Stimulated activated CD8-positive, alpha-beta memory T cell treated with anti-CD3 and anti-CD28 coated beads, Interleukin-7, amount 100 ng/mL, for 48 hours (primary cell): ENCODE measurements around the gene MARK2.

Experiments used
- DNase-seq, 2 donors: peaks; one replicate each; pipeline ENCODE4 v3.0.0-alpha.2; 2020; ENCODE audit warnings: low read depth in 1 of 2; ENCODE audit errors: extremely low read depth in 1 of 2

The MARK2 gene

GRCh38 chr11:63920126-63920938 is 81.4 kb downstream of the MARK2 start:
- no peak for DNase-seq

- peak in 1 of 2 donors; percentile 38 for DNase-seq
Measured at GRCh38 chr11:63920939-63921417, 82.1 kb downstream of the MARK2 start.

GRCh38 chr11:63922673-63923192 is 83.8 kb downstream of the MARK2 start:
- no peak for DNase-seq

- no peak for DNase-seq
Measured at GRCh38 chr11:63923319-63923718, 84.4 kb downstream of the MARK2 start.

GRCh38 chr11:63929616-63930015 is 90.7 kb downstream of the MARK2 start:
- no peak for DNase-seq

GRCh38 chr11:63931045-63931444 is 92.1 kb downstream of the MARK2 start:
- no peak for DNase-seq

GRCh38 chr11:63931876-63932275 is 93.0 kb downstream of the MARK2 start:
- DNase-seq = no peak

GRCh38 chr11:63933459-63933858 is 94.5 kb downstream of the MARK2 start:
- no peak for DNase-seq

- no peak for DNase-seq
Measured at GRCh38 chr11:63937713-63938478, 99.0 kb downstream of the MARK2 start.

GRCh38 chr11:63938479-63939396 is 99.8 kb downstream of the MARK2 start, which contains the start of gene NAA40:
TSS of gene NAA40 (plus strand) at chr11:63939002. CDS start at chr11:63939097, 95 bp downstream.
- DNase-seq = peak; percentile 93 to 94

GRCh38 chr11:63939397-63939891 is 100.5 kb downstream of the MARK2 start:
- no peak for DNase-seq

GRCh38 chr11:63940786-63941185 is 101.9 kb downstream of the MARK2 start:
- no peak for DNase-seq

- no peak for DNase-seq
Measured at GRCh38 chr11:63941901-63942300, 103.0 kb downstream of the MARK2 start.

- DNase-seq = no peak
Measured at GRCh38 chr11:63942803-63943202, 103.9 kb downstream of the MARK2 start.

- no peak for DNase-seq
Measured at GRCh38 chr11:63944987-63945386, 106.1 kb downstream of the MARK2 start.

- DNase-seq = peak in 1 of 2 donors; percentile 15
Measured at GRCh38 chr11:63945477-63946163, 106.7 kb downstream of the MARK2 start.

GRCh38 chr11:63951779-63952536 is 113.0 kb downstream of the MARK2 start:
- DNase-seq = no peak

GRCh38 chr11:63952570-63952969 is 113.7 kb downstream of the MARK2 start:
- DNase-seq = no peak

- DNase-seq = no peak
Measured at GRCh38 chr11:63958008-63958407, 119.1 kb downstream of the MARK2 start.
